Renal cortex interstitium (tissue), 11 donors: ENCODE results near the gene GCNA. TPM values are rescaled to one million over a fixed set of nuclear protein-coding genes. Genes with fewer than 3 reads are reported as not detected.
"Not testable (repeated sequence)": the region's sequence is repeated elsewhere in the genome, so short reads cannot be mapped to it uniquely, and the experiment has no call there.

ENCODE experiments used
- DNase-seq, 11 donors: peaks; one replicate each; pipeline ENCODE4 v3.0.0-alpha.2; 2013; ENCODE audit warnings: low read depth in 9 of 11, low spot score in 4 of 11; ENCODE audit errors: extremely low read depth in 1 of 11
- polyA plus RNA-seq, 3 donors: library from polyadenylated mRNA; unstranded; fragments of 120-200 nt; gene quantifications; one replicate each; pipeline ENCODE4 v1.2.1, GENCODE V29; 2013; ENCODE audit not compliant: insufficient read length in 3 of 3

Gene GCNA
- polyA plus RNA-seq, 3 donors = 2.3 to 3.4 (median 2.7) TPM

DNA sequence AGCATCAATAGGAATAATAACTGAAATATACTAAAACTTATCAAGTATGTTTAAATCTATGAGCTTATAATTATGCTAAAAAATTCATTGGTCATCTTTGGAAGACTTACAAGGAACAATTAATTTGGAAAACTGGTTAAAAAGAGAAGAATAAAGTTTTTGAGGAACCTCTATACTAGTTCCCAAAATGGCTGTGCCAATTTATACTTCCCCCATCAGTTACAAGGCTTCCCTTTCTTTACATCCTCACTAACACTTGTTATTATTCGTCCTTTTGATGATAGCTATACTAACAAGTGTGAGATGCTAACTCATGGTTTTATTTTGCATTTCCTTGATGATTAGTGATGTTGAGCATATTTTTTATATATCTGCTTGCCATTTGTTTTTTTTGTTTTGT lies 28.3 kb upstream of the GCNA start:
- no peak for DNase-seq

DNA sequence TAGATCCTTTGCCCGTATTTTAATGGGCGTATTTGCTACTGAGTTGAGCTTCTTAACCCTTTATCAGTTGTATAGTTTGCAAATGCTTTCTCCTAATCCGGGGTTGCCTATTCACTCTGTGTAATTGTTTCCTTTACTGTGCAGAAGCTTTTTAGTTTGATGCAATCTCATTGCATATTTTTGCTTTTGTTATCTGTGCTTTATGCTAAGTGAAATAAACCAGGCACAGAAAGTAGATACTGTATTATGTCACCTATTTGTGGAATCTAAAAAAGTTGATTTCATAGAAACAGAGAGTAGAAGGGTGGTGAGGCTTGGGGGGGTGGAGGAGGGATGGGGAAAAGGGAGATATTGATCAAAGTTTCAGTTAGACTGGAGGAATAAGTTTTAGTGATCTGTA lies 27.7 kb upstream of the GCNA start:
- no peak for DNase-seq

GRCh38 chrX:71556036-71556435 lies 22.2 kb upstream of the GCNA start:
- DNase-seq = peak in 1 of 11 donors; percentile 28

GRCh38 chrX:71558920-71559319 lies 19.3 kb upstream of the GCNA start:
- DNase-seq = no peak

- DNase-seq = not testable (repeated sequence)
These were observed 18.5 kb upstream of the GCNA start for GRCh38 chrX:71559773-71560172.

DNA sequence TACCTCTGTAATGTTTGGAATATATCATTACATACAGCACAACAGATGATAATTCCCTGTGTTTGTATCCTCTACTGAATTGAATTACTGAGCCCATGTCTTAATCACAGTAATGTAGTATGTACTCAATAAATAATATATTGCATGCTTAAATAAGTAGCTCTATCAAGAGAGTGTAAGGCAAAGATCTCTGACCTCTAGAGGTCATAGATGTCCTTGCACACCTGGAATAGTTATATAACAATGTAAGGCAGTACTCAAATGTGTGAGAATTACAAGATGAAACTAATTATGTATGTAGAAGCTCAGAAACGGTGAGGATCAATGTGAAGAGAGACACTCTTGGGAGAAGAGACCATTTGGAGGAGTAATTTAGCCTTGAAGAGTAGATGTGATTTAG lies 14.3 kb upstream of the GCNA start:
- DNase-seq = no peak

GRCh38 chrX:71565474-71566041 lies 12.7 kb upstream of the GCNA start:
- no peak for DNase-seq

GRCh38 chrX:71571390-71571789 lies 6.8 kb upstream of the GCNA start:
- DNase-seq = not testable (repeated sequence)

GRCh38 chrX:71573590-71573989 lies 4.6 kb upstream of the GCNA start:
- no peak for DNase-seq

- no peak for DNase-seq
These were observed 555 bp upstream of the GCNA start for GRCh38 chrX:71577682-71578081.

DNA sequence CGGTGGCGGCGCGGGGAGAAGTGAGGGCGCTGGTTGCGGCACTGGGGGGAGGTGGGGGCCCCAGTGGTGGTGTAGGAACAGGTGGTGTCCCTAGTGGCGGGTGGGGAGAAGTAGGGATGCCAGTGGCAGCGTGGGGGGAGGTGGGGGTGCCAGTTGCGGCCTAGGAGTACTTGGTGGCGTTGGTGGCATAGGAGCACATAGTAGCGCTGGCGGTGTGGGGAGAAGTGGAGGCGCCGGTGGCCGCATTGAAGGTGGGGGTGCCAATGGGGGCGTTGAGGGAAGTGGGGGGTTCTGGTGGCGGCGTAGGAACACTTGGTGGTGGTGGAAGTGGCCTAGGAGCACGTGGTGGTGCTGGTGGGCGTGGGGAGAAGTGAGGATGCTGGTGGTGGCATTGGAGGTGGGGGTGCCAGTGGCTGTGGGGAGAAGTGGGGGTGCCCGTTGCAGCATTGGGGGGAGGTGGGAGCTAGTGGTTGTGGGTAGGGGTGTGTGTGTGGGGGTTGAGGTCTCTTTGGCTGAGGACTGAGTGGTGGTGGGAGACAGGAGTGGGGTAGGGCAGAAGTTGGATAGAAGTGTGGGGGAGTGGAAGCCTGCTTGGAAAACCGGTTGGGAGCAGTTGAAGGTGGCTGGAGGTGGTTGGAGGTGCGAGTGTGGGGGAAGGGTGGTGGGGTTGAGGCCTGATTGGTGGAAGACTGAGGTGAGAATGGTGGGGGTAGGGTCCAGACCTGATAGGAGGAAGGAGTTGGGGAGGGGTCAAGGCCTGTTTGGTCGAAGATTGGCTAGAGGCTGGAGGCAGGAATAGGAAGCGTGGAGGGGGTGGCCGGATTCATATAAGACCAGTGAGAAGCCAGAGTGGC lies 1.1 kb downstream of the GCNA start:
- DNase-seq = no peak

- DNase-seq = no peak
These were observed 1.7 kb downstream of the GCNA start for GRCh38 chrX:71579990-71580380.

DNA sequence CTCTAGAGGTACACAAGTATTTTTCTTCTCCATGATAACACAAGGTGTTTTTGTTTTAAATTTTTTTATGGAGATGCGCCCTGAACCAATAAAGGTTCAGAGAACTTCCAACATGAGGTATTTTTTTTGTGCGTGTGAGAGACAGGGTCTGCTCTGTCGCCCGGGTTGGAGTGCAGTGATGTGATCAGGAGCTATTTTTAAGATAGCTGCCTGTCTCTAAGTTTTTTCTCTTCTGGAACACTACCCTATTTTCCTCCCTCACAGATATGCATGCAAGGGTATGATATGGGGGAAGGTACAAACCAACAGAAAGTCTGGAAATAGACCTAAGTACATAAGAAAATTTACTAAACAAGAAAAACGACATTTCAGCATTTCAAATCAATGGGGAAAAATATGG lies 3.0 kb downstream of the GCNA start:
- no peak for DNase-seq

DNA sequence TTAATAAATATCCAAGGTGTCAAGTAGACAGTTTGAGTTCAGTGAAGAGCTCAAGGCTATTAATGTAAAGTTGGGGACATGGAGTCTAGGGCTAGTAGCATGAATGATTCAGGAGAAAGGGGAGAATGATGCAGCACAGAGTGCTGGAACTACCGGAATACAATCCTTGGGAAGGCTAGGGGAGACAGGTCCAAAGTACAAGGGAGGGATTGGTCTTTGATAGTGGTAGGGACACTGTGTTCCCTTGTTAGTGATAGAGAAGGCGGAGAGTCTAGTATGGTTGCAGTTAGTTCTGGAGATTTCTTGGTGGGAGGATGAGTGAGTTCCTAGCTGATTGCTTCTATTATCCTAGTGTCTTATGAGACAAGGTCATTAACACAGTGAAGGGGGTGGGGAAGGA lies 8.7 kb downstream of the GCNA start:
- no peak for DNase-seq

GRCh38 chrX:71593210-71593609 lies 15.0 kb downstream of the GCNA start:
- not testable (repeated sequence) for DNase-seq

DNA sequence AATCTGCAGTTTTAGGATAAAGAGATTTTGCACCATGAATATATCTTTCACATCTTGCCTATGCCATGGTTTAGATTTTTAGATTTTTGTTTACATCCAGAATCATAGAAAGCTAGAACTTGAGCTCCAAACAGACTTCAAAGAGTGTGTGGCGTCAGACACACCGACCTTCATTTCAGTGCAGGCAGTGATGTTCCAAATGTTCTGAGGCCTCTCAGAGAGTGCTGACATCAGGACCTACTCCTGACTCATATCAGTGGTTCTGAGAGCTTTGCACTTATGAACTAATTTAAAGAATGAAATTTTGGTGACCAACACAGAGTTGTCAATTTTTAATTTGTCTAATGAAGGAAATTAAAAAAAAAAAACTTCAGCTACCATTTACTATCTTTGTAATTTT lies 21.7 kb downstream of the GCNA start:
- no peak for DNase-seq

GRCh38 chrX:71603618-71604017 lies 25.4 kb downstream of the GCNA start:
- DNase-seq = no peak

- no peak for DNase-seq
These were observed 25.9 kb downstream of the GCNA start for GRCh38 chrX:71604141-71604540.

GRCh38 chrX:71604796-71605568 lies 26.7 kb downstream of the GCNA start:
- DNase-seq = no peak

DNA sequence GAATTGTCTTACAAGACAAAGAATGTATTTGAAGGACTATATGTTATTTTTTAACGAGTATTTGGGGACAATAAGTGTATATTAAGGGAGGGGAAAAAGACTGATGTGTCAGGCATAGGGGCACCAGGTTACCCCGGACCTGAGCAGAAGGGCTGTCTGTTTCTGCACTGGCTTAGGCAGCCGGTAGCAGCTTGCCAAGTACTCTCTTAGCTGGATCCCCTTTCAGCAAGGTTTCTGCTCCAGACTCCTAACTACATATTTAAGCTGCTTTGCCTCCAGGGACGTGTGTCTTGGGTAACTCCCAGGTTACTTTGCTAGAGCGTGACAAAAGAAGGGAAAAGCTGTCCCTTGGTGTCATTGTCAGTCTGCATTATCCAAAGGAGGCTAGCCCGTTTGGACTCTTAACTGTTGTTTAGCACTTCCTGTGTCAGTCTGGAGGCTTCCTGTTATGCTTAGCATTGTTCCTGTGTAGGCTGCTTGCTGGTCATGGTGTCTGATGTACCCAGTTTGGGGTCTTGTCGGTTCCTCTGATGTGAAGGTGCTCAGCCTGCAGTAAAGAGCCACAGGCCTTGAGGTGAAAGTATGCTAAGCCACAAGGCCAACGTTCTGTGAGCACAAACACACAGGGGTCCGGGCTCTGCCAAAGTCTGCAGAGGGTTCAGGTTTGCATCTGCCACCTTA lies 28.4 kb downstream of the GCNA start:
- no peak for DNase-seq
